ENCODE results near the gene CCDC127.
"Not testable (repeated sequence)": the region's sequence is repeated elsewhere in the genome, so short reads cannot be mapped to it uniquely, and the experiment has no call there.

DNA sequence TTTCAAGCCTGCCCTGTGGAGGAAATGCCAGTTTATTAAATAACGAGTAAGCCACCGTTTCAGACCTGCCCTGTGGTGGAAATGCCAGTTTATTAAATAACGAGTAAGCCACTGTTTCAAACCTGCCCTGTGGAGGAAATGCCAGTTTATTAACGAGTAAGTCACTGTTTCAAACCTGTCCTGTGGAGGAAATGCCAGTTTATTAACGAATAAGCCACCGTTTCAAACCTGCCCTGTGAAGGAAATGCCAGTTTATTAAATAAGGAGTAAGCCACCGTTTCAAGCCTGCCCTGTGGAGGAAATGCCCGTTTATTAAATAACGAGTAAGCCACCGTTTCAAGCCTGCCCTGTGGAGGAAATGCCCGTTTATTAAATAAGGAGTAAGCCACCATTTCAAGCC, 34.0 kb upstream of the CCDC127 start:
- TF ChIP-seq EP300 (IDR thresholded peaks at IDR 0.05; ENCODE audit: low read depth): not testable (repeated sequence)
- TF ChIP-seq, protein P1, sequence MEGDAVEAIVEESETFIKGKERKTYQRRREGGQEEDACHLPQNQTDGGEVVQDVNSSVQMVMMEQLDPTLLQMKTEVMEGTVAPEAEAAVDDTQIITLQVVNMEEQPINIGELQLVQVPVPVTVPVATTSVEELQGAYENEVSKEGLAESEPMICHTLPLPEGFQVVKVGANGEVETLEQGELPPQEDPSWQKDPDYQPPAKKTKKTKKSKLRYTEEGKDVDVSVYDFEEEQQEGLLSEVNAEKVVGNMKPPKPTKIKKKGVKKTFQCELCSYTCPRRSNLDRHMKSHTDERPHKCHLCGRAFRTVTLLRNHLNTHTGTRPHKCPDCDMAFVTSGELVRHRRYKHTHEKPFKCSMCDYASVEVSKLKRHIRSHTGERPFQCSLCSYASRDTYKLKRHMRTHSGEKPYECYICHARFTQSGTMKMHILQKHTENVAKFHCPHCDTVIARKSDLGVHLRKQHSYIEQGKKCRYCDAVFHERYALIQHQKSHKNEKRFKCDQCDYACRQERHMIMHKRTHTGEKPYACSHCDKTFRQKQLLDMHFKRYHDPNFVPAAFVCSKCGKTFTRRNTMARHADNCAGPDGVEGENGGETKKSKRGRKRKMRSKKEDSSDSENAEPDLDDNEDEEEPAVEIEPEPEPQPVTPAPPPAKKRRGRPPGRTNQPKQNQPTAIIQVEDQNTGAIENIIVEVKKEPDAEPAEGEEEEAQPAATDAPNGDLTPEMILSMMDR (IDR thresholded peaks at IDR 0.05): not testable (repeated sequence)
